Activated CD8-positive, alpha-beta T cell treated with anti-CD3 and anti-CD28 coated beads for 36 hours (primary cell): ENCODE results near the gene CNIH3. TPM values are rescaled to one million over a fixed set of nuclear protein-coding genes. Genes with fewer than 3 reads are reported as not detected.

ENCODE experiments used
- ATAC-seq: fragments of 200-7000 bp; cut with Tn5 transposase; one replicate; pipeline ENCODE4 v1.10.0; 2021; ENCODE audit warnings: mild to moderate bottlenecking, moderate library complexity
- CTCF ChIA-PET: fragments of 350-600 bp; sonication (Branson Sonifier 250); formaldehyde crosslinking; loops from one replicate; lab custom pipeline; 2021; ENCODE audit warnings: antibody characterized with exemption; lab: Charles Lee
- POLR2A ChIA-PET: fragments of 350-600 bp; sonication (Branson Sonifier 250); formaldehyde crosslinking; loops from one replicate; lab custom pipeline; 2021; ENCODE audit warnings: antibody characterized with exemption; lab: Charles Lee
- DNase-seq: peaks from one replicate; pipeline ENCODE4 v3.0.0-alpha.2; 2020
- H3K27ac Mint-ChIP-seq: one replicate; pipeline ENCODE4 v1.8.0; 2021; ENCODE audit warnings: mild to moderate bottlenecking, mixed read lengths
- H3K27me3 Mint-ChIP-seq: one replicate; pipeline ENCODE4 v1.8.0; 2021; ENCODE audit warnings: mixed read lengths
- H3K36me3 Mint-ChIP-seq: one replicate; pipeline ENCODE4 v1.8.0; 2021; ENCODE audit warnings: low read depth, mixed read lengths
- H3K4me1 Mint-ChIP-seq: one replicate; pipeline ENCODE4 v1.8.0; 2021; ENCODE audit warnings: low read depth, mixed read lengths
- H3K4me3 Mint-ChIP-seq: one replicate; pipeline ENCODE4 v1.8.0; 2021; ENCODE audit warnings: mild to moderate bottlenecking, moderate library complexity, mixed read lengths
- H3K9me3 Mint-ChIP-seq: one replicate; pipeline ENCODE4 v1.8.0; 2021; ENCODE audit warnings: mixed read lengths
- CTCF ChIP-seq: fragments of 200-600 bp; IDR thresholded peaks from one replicate; pipeline ENCODE4 v1.8.0; 2022; ENCODE audit warnings: antibody characterized with exemption, mild to moderate bottlenecking
- intact Hi-C: fragments of 100-400 bp; cut with micrococcal nuclease; formaldehyde crosslinking; loops from one replicate; pipeline ENCODE4 v1.10.0; 2022
- total RNA-seq, 2 experiments: library from RNA; stranded (reverse); gene quantifications; one replicate each; pipeline ENCODE4 v1.2.3, GENCODE V29; 2021

The CNIH3 gene
- total RNA-seq, 2 experiments from 2014 or later = 1.6 to 2.1 TPM

GRCh38 chr1:224789311-224789710 lies 173.2 kb downstream of the CNIH3 start:
- Mint-ChIP-seq H3K36me3 (no peaks in the 10 kb centered on the region), H3K4me1 (peaks cover 9% of the 10 kb centered on the region), H3K9me3 (peaks cover 6% of the 10 kb centered on the region), H3K27me3 (no peaks in the 10 kb centered on the region), H3K27ac (no peak overlapping the region), H3K4me3 (no peak overlapping the region)
- ATAC-seq (no peak), DNase-seq (no peak)
- ChIA-PET CTCF (interaction anchor here (0.8 to 1.5 kb wide), 2 partner anchors 62 to 145 kb away, joined by 3 to 4 read pairs; no protein-coding TSS in a partner anchor), POLR2A (no interaction called here)
- no peak for TF ChIP-seq CTCF
- intact Hi-C loops = no loop called here

Other genes with a start within 250 kb of the CNIH3 start
- 10 to 100 TPM; 75.2 to 75.8 TPM for gene WDR26, start 181.5 kb upstream of the CNIH3 start, total RNA-seq